Activated T-cell treated with anti-CD3 and anti-CD28 coated beads, Interleukin-2, amount 50 U/mL, for 4 hours (primary cell): ENCODE results near the gene SBF2. TPM values are rescaled to one million over a fixed set of nuclear protein-coding genes. Genes with fewer than 3 reads are reported as not detected.

ENCODE experiments used
- ATAC-seq, 2 donors: fragments of 200-7000 bp; cut with Tn5 transposase; one replicate each; pipeline ENCODE4 v1.10.0; 2021
- DNase-seq: peaks from one replicate; pipeline ENCODE4 v3.0.0-alpha.2; 2020
- H3K27me3 Mint-ChIP-seq: one replicate; pipeline ENCODE4 v1.8.0; 2021; ENCODE audit warnings: low read depth, mixed read lengths
- H3K36me3 Mint-ChIP-seq: one replicate; pipeline ENCODE4 v1.8.0; 2022; ENCODE audit warnings: mixed read lengths; ENCODE audit not compliant: insufficient read depth
- H3K4me1 Mint-ChIP-seq: one replicate; pipeline ENCODE4 v1.8.0; 2021; ENCODE audit warnings: low read depth, mixed read lengths
- H3K4me3 Mint-ChIP-seq: one replicate; pipeline ENCODE4 v1.8.0; 2021; ENCODE audit warnings: mild to moderate bottlenecking, moderate library complexity, mixed read lengths
- H3K9me3 Mint-ChIP-seq: one replicate; pipeline ENCODE4 v1.8.0; 2021; ENCODE audit warnings: mixed read lengths
- total RNA-seq, 3 donors: library from RNA; stranded (reverse); gene quantifications; one replicate each; pipeline ENCODE4 v1.2.1, GENCODE V29; 2021

Gene SBF2
- total RNA-seq, 3 donors from 2014 or later: 3.0 to 6.9 (median 3.5) TPM

DNA sequence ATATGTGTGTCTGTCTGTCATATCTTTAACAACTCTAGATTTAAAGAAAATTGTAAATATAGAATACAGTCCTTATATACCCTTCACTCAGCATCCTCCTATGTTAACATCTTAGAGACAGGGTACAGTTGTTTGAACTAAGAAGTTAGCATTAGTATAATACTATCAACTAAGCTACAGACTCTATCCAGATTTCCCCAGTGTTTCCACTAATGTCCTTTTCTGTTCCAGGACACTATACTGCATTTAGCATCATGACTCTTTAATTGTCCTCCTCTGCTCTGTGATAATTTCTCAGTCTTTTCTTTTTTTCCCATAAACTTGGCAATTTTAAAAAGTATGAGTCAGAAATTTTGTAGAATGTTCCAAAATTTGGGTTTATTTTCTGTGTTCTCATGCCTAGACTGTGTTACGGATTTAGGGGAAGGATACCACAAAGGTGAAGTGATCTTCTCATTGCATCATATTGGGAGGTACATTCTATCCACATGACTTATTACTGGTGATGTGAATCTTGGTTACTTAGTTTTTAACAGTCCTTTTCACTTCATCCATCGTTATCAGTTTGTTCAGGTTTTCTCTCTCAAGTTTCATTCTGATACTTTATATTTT lies 168.4 kb downstream of the SBF2 start:
- Mint-ChIP-seq H3K4me1 (peaks cover 2% of the 10 kb centered on the region), H3K9me3 (no peaks in the 10 kb centered on the region), H3K36me3 (no peaks in the 10 kb centered on the region), H3K27me3 (no peaks in the 10 kb centered on the region), H3K4me3 (no peak overlapping the region)
- no peak for DNase-seq
- ATAC-seq: no peak

DNA sequence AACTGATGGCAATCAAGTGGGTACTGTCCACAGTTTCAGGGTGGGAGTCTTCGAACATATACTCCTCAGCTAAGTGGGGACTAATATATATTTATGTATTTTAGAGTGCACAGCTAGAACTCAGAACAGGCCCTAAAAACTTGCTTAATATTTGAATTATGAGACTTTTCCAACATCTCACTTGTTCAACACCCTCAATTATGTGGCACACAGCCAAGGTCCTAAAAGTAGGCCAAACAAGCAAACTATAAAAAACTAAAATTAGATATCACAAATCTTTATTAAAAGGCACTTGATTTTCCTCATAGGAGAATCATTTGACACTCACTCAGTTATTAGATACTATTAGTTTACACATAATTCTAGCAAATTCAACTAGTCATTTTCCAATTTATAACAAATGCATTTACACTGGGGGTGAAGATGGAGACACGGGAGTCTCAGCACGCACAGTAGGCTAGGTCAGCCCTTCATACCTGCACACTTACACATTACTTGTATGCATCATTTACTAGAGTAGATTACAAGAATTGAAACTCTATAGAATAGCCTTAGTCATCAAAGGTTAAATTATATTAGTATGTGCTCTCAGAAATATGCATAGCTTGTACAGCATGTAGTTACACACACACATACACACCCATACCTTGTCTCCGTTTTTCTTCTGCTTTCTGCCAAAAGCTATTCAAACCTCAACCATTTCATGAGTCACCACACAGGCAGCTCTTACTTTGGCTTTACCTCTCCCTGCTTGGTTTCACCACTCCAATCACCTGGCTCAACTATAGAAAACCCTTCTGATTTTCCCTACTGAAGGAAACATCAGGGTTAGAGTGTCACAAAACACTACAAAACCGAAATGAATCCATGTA lies 171.5 kb downstream of the SBF2 start:
- H3K4me1 Mint-ChIP-seq: peaks cover 2% of the 10 kb centered on the region
- no peak overlapping the region for H3K4me3 Mint-ChIP-seq
- ATAC-seq: peak in 1 of 2 donors; percentile 37
- no peaks in the 10 kb centered on the region for H3K27me3 Mint-ChIP-seq
- no peak for DNase-seq
- no peaks in the 10 kb centered on the region for H3K36me3 Mint-ChIP-seq
- no peaks in the 10 kb centered on the region for H3K9me3 Mint-ChIP-seq

DNA sequence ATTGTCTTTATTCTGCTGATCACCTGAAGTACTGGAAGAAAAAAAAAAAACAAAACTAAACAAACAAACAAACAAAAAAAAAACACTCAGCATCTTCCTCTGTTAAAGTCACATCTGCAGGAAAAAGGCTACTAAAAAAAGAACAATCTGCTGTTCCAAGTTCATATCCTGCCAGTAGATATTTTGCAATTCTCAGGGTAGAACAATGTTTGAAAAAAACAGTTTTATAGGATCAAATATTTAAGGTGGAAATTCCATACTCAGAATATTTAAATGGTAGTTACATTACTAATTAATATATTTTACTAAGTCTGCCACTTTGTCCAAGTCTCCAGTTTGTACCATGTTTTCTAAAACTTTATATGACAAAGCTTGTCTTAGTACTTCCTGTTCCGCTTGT lies 175.2 kb downstream of the SBF2 start:
- no peak overlapping the region for H3K4me3 Mint-ChIP-seq
- DNase-seq (no peak), ATAC-seq (no peak)
- H3K9me3 Mint-ChIP-seq: peaks cover 6% of the 10 kb centered on the region
- no peaks in the 10 kb centered on the region for H3K36me3 Mint-ChIP-seq
- H3K4me1 Mint-ChIP-seq: peaks cover 2% of the 10 kb centered on the region
- H3K27me3 Mint-ChIP-seq: no peaks in the 10 kb centered on the region

DNA sequence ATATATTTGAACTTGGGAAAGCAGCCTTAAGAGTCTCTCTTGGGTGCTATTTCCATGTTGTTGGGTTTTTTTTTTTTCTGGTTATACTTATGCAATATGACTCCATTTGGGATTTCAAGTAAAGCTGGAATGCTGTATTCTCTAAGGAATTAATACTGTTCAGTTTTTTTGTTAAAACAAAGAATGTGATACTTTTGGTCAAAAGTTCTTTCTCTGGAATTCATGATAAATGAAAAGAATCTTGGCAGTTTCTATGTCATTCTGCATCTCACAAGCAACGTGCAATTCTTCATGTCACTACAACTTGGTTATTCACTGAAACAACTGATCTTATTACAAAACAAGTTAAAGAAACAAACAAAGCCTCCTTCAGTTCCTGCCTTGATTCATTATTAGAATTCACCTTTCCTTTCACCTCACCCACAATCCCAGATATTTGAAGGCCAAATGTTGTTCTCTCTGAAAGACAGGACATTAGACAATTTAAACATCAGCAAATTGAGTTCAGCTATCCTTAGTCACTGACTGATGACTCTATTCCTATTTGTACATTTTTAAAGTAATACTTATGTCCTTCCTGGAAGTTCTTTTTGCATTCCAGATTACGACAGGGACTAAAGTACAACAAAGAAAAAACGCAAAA lies 176.2 kb downstream of the SBF2 start:
- H3K27me3 Mint-ChIP-seq: no peaks in the 10 kb centered on the region
- peaks cover under 1% of the 10 kb centered on the region for H3K4me1 Mint-ChIP-seq
- no peak overlapping the region for H3K4me3 Mint-ChIP-seq
- ATAC-seq (no peak), DNase-seq (no peak)
- H3K36me3 Mint-ChIP-seq: no peaks in the 10 kb centered on the region
- peaks cover 6% of the 10 kb centered on the region for H3K9me3 Mint-ChIP-seq

DNA sequence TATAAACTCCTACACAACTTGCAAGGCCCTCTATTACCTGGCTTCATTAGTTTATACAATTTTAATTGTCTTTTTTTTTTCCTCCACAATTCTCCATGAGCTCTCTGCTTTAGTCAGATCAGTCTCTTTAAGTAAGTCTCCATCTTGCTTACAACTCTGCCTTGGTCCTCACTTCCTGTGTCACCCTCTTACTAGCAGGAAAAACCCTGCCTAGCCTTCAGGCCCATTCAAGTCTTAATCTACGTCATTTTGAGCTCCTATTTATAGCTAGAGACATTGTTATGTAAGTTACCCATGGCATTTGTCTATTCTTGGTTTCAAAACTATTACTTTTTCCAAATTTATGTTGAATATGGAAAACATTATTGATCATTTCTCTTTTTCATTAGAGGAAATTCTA lies 177.4 kb downstream of the SBF2 start:
- DNase-seq (no peak), ATAC-seq (no peak)
- Mint-ChIP-seq H3K9me3 (peaks cover 6% of the 10 kb centered on the region), H3K36me3 (peaks cover 2% of the 10 kb centered on the region), H3K27me3 (no peaks in the 10 kb centered on the region), H3K4me1 (no peaks in the 10 kb centered on the region), H3K4me3 (no peak overlapping the region)

DNA sequence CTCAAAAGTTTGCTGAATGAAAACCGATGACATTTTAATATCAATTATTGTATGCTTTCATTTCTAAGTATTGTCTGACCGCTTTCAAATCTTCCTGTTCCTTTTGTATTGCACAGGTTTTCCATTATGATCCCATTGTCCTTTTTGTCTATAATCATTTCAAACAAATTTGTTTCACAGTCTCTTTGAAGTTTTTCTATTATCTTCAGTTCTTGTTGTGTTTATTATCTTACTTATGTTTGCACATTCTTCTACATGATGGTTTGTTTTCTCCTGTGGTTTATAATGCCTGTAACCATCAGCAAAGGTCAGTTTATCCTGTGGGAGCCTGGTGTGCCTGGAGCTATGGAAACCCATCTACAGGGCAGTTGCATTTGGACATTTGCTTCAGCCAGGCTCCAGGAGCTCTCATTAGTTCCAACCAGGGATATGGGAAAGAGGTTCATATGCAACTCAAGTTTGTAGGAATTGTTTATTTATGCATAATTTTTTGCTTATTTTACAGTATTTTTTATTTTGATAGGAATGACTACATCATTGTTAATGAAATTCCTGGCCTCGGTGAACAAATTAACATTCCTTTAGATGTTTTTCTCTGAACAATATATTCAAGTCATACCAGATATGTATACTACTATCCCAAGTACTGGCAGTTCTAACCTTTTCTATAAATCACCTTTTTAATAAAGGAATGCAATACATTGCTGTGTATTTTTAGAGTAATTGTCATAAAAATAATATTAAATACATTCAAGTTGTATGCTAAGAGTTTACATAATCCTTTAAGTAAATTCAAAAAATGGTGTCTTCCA lies 179.2 kb downstream of the SBF2 start:
- no peak overlapping the region for H3K4me3 Mint-ChIP-seq
- ATAC-seq (no peak), DNase-seq (no peak)
- H3K27me3 Mint-ChIP-seq: no peaks in the 10 kb centered on the region
- no peaks in the 10 kb centered on the region for H3K4me1 Mint-ChIP-seq
- H3K9me3 Mint-ChIP-seq: peaks cover 6% of the 10 kb centered on the region
- H3K36me3 Mint-ChIP-seq: peaks cover 2% of the 10 kb centered on the region

DNA sequence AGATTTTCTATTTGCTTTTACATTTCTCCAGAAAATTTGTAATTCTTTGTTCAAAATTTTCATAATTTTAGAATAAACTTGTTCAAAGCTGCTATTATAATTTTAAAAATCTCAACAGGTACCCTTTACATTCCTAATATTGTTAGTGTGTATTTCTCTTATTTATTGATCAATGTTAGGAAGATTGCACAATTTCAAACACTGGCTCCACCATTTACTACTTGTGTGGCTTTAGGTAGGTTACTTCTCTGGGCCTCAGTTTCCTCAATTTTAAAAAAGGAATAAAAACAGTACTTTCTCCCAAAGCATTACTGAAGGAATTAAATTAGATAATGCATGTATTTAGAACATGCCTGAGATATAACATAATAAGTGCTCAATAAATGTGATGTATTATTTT lies 180.2 kb downstream of the SBF2 start:
- Mint-ChIP-seq H3K9me3 (peaks cover 6% of the 10 kb centered on the region), H3K4me3 (no peak overlapping the region), H3K27me3 (no peaks in the 10 kb centered on the region), H3K36me3 (peaks cover 2% of the 10 kb centered on the region), H3K4me1 (peaks cover 1% of the 10 kb centered on the region)
- ATAC-seq (no peak), DNase-seq (no peak)

DNA sequence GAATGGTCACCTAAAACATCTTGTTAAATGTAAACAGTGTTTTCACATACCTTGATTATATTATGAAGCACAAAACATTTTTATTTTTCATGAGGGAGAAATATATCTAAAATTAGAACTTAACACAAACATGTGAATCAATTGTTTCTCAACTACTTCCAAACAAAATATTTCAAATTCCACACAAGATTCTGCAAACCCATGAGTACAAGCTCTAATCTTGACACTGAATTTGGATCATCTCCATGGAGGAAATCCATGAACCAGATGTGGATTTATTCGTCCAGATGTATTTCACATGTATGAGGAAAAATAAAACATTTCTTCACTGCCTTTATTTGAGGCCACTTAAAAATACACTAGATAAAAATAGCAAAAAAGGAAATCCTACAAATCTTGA lies 184.2 kb downstream of the SBF2 start:
- H3K4me1 Mint-ChIP-seq: peaks cover 1% of the 10 kb centered on the region
- ATAC-seq: no peak
- DNase-seq: no peak
- no peaks in the 10 kb centered on the region for H3K9me3 Mint-ChIP-seq
- no peaks in the 10 kb centered on the region for H3K27me3 Mint-ChIP-seq
- peaks cover 2% of the 10 kb centered on the region for H3K36me3 Mint-ChIP-seq
- no peak overlapping the region for H3K4me3 Mint-ChIP-seq

DNA sequence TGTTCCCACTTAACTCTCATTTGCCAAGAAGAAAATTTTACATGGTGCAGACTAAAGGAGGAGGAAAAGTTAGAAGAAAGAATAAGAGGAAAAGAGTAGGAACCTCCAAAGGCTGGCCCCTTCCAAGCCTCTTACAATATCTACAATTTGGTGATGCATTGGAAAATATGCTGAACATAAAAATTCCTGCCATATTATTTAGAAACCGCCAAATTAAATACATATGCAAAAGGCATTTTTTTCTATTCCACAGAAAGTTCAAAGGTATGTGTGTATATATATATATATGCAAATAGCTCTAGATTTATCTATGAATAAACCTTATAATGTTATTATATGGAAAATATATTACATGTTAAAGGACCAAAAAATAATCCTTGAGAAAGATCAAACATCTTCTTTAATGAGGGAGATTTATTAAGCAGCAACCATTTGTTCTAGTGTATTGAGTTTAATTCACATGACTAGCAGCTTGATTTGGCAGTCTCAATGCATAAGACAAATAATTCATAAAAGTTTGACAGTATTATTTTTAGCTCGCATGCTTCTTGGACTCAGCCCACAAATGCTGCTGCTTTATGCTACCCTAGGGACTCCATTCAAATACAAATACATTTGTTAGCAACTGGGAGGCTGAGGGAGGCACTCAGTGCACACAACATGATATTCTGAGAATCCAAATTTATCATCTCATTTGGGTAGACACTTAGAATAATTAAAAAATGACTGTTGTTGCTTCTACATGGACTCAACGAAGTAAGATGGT lies 184.9 kb downstream of the SBF2 start:
- Mint-ChIP-seq H3K4me1 (peaks cover 1% of the 10 kb centered on the region), H3K27me3 (no peaks in the 10 kb centered on the region), H3K9me3 (no peaks in the 10 kb centered on the region), H3K36me3 (peaks cover 2% of the 10 kb centered on the region), H3K4me3 (no peak overlapping the region)
- ATAC-seq (no peak), DNase-seq (no peak)

DNA sequence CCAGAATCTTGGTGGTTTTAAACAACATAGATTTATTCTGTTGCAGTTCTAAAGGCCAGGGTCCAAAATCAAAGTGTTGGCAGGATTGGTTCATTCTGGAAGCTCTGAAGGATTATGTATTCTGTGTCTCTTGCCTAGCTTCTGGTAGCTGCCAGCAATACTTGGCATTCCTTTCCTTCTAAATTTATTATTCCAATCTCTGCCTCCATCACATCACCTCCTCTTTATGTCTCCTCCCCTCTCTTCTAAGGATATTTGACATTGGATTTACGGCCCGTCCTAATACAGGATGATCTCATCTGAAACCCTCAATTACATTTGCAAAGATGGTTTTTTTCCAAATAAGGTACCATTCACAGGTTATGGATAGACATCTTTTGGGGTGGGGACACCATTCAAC lies 186.5 kb downstream of the SBF2 start:
- ATAC-seq (no peak), DNase-seq (no peak)
- Mint-ChIP-seq H3K9me3 (no peaks in the 10 kb centered on the region), H3K36me3 (peaks cover 2% of the 10 kb centered on the region), H3K4me1 (peaks cover 1% of the 10 kb centered on the region), H3K27me3 (no peaks in the 10 kb centered on the region), H3K4me3 (no peak overlapping the region)

DNA sequence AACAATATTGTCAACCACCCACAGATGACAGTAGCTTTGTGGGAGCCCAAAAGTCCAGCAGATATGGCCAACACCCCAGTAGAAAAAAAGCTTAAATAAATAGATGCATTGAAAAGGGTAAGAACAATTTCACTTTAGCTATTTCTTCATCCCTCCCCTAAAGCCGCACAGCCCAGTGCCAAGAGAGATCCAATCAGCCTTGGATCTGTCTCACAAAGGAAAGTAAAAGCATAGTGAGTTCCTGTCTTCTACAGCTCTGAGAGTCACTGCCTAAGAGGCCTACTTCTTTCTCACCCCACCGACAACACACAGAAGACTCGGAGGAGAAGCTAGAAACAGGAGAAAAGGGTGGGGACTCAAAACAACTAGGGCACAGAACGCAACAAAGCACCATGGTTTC lies 196.4 kb downstream of the SBF2 start:
- no peak overlapping the region for H3K4me3 Mint-ChIP-seq
- peaks cover 33% of the 10 kb centered on the region for H3K9me3 Mint-ChIP-seq
- no peaks in the 10 kb centered on the region for H3K27me3 Mint-ChIP-seq
- ATAC-seq (no peak), DNase-seq (no peak)
- peaks cover 17% of the 10 kb centered on the region for H3K36me3 Mint-ChIP-seq
- no peaks in the 10 kb centered on the region for H3K4me1 Mint-ChIP-seq

DNA sequence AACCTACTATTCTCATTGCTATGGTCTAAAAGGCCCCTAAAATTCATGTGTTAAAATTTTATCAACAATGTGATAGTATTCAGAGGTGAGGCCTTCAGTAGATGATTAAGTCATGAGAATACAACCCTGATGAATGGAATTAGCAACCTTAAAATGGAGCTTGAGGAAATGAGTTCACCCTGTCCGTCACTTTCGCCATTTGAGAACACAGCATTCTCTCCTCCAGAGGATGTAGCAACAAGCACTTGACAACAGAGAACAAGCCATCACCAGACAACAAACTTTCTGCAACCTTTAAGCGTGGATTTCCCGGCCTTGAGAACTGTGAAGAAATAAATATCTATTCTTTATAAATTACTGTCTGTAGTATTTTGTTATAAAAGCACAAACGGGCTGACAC lies 197.0 kb downstream of the SBF2 start:
- peaks cover 4% of the 10 kb centered on the region for H3K4me1 Mint-ChIP-seq
- peaks cover 14% of the 10 kb centered on the region for H3K36me3 Mint-ChIP-seq

DNA sequence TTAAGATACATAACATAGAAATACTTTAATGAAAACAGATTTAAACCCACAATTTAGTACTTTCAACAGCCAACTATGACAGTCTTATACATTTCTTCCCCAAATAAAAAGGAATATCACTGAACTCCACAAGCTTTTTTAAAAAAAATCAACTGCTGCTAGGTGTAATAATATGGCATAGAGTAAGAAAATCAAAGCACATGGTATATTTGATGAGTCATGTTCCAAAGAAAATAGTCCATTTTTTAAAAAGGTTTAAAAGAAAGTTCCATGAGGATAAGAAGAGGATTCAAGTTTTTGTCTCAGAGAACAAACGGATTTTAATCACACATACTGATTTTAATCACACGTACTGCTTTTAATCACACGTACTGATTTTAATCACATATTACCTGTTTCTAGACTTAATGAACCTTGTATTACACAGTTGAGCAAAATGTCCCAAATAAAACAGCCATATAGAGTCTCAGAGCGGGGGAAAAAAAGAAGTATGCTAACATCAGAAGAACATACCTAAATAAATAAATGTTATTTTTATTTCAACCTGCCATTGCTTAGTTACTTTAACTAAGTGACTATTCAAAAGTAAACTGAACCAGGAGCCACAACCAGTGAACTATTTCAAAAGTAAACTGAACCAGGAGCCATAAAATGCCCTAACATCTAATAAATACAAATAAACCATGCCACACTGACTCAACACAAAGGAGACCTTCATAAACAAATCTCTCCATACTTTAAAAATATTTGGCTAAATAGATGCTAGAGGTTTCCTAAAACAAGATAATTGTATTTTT lies 198.4 kb downstream of the SBF2 start:
- Mint-ChIP-seq H3K27me3 (no peaks in the 10 kb centered on the region), H3K9me3 (peaks cover 28% of the 10 kb centered on the region), H3K4me1 (peaks cover 10% of the 10 kb centered on the region), H3K4me3 (no peak overlapping the region), H3K36me3 (peaks cover 10% of the 10 kb centered on the region)
- no peak for DNase-seq
- no peak for ATAC-seq

More for the DNA sequence above, 197.0 kb downstream of the SBF2 start:
- no peak for DNase-seq
- H3K9me3 Mint-ChIP-seq: peaks cover 33% of the 10 kb centered on the region
- H3K27me3 Mint-ChIP-seq: no peaks in the 10 kb centered on the region
- ATAC-seq: no peak
- H3K4me3 Mint-ChIP-seq: no peak overlapping the region
